CD8-positive, alpha-beta memory T cell (primary cell): ENCODE measurements around the gene FBXW8. TPM values are rescaled to one million over a fixed set of nuclear protein-coding genes. Genes with fewer than 3 reads are reported as not detected.

Experiments
- CTCF ChIA-PET: fragments of 350-600 bp; sonication (Branson Sonifier 250); formaldehyde crosslinking; loops from one replicate; lab custom pipeline; 2021; ENCODE audit warnings: antibody characterized with exemption; lab: Charles Lee
- POLR2A ChIA-PET: fragments of 350-600 bp; sonication (Branson Sonifier 250); formaldehyde crosslinking; loops from one replicate; lab custom pipeline; 2021; ENCODE audit warnings: antibody characterized with exemption; lab: Charles Lee
- DNase-seq, 5 donors: peaks; one replicate each; pipeline versions ENCODE4 v3.0.0 to v3.0.0-alpha.2; 2020 to 2022; ENCODE audit warnings: mixed read lengths in 1 of 5
- H3K27ac ChIP-seq: one replicate; pipeline ENCODE4 v1.7.0; 2013; ENCODE audit warnings: low read depth, mild to moderate bottlenecking, low read length, moderate library complexity
- H3K27me3 ChIP-seq: 2 replicates; pipeline ENCODE4 v1.7.0; 2013; ENCODE audit warnings: low read length, mild to moderate bottlenecking; ENCODE audit not compliant: insufficient read depth, poor library complexity, severe bottlenecking
- H3K36me3 ChIP-seq: 2 replicates; pipeline ENCODE4 v1.7.0; 2013; ENCODE audit warnings: mild to moderate bottlenecking, low read length, moderate library complexity; ENCODE audit not compliant: insufficient read depth
- H3K4me1 ChIP-seq: 2 replicates; pipeline ENCODE4 v1.7.0; 2013; ENCODE audit warnings: mild to moderate bottlenecking, low read length, moderate library complexity; ENCODE audit not compliant: insufficient read depth
- H3K4me3 ChIP-seq: 2 replicates; pipeline ENCODE4 v1.7.0; 2013; ENCODE audit warnings: mild to moderate bottlenecking, low read length
- H3K9me3 ChIP-seq: 2 replicates; pipeline ENCODE4 v1.7.0; 2013; ENCODE audit warnings: mild to moderate bottlenecking, low read length
- H3K27ac Mint-ChIP-seq, 8 donors: one replicate each; pipeline ENCODE4 v1.8.0; 2020 to 2021; ENCODE audit warnings: mixed read lengths in 8 of 8, mild to moderate bottlenecking in 6 of 8, inconsistent platforms in 3 of 8, moderate library complexity in 3 of 8
- H3K27me3 Mint-ChIP-seq, 2 donors: one replicate each; pipeline ENCODE4 v1.8.0; 2020 to 2021; ENCODE audit warnings: mixed read lengths in 2 of 2, mild to moderate bottlenecking in 1 of 2, moderate library complexity in 1 of 2
- H3K36me3 Mint-ChIP-seq, 3 donors: one replicate each; pipeline ENCODE4 v1.8.0; 2020 to 2021; ENCODE audit warnings: mixed read lengths in 3 of 3, inconsistent platforms in 1 of 3, mild to moderate bottlenecking in 1 of 3
- H3K4me1 Mint-ChIP-seq, 3 donors: one replicate each; pipeline ENCODE4 v1.8.0; 2020 to 2021; ENCODE audit warnings: mixed read lengths in 3 of 3, inconsistent platforms in 1 of 3, mild to moderate bottlenecking in 1 of 3
- H3K4me3 Mint-ChIP-seq, 7 donors: one replicate each; pipeline ENCODE4 v1.8.0; 2020 to 2021; ENCODE audit warnings: mixed read lengths in 7 of 7, mild to moderate bottlenecking in 6 of 7, moderate library complexity in 4 of 7, inconsistent platforms in 2 of 7
- H3K9me3 Mint-ChIP-seq, 5 donors: one replicate each; pipeline ENCODE4 v1.8.0; 2020 to 2022; ENCODE audit warnings: mixed read lengths in 5 of 5, mild to moderate bottlenecking in 3 of 5, moderate library complexity in 2 of 5, inconsistent platforms in 1 of 5
- polyA plus RNA-seq: library from polyadenylated mRNA; unstranded; fragments of 300-500 nt; fragmentation: Illumina TruSeq; gene quantifications from one replicate; pipeline ENCODE4 v1.2.3, GENCODE V29; 2021
- total RNA-seq, 2 experiments: library from RNA; stranded (reverse); gene quantifications; one replicate each; pipeline ENCODE4 v1.2.3, GENCODE V29; 2021

Gene FBXW8
- total and polyA plus RNA-seq, 3 experiments from 2014 or later = 6.8 to 10.2 (median 9.3) TPM

- H3K9me3 Mint-ChIP-seq = no peaks in the 10 kb centered on the region
- Histone ChIP-seq H3K4me3 (no peak overlapping the region), H3K4me1 (peaks cover 25% of the 10 kb centered on the region), H3K36me3 (no peaks in the 10 kb centered on the region), H3K9me3 (no peaks in the 10 kb centered on the region), H3K27me3 (no peaks in the 10 kb centered on the region), H3K27ac (no peak overlapping the region)
- no peaks in the 10 kb centered on the region for H3K36me3 Mint-ChIP-seq
- CTCF ChIA-PET = interaction anchor here (0.6 to 1.7 kb wide), 2 partner anchors 35 to 352 kb away, joined by 3 to 6 read pairs; no protein-coding TSS in a partner anchor
- H3K27ac Mint-ChIP-seq = peak overlapping the region in 5 of 8 donors; percentile 1 to 84 (median 60)
- POLR2A ChIA-PET = no interaction called here
- H3K4me3 Mint-ChIP-seq = no peak overlapping the region
- no peak for DNase-seq
- H3K27me3 Mint-ChIP-seq = no peaks in the 10 kb centered on the region
- H3K4me1 Mint-ChIP-seq = peaks cover 34 to 43% (median 34%) of the 10 kb centered on the region in 3 donors
These were observed 149.6 kb downstream of the FBXW8 start for GRCh38 chr12:117060246-117060928.

- Mint-ChIP-seq H3K9me3 (no peaks in the 10 kb centered on the region), H3K27ac (peak overlapping the region in 4 of 8 donors; percentile 29 to 59 (median 49)), H3K4me1 (peaks cover 35 to 48% (median 38%) of the 10 kb centered on the region in 3 donors), H3K4me3 (no peak overlapping the region), H3K36me3 (no peaks in the 10 kb centered on the region), H3K27me3 (no peaks in the 10 kb centered on the region)
- CTCF ChIA-PET = interaction anchor here (0.6 kb wide), 1 partner anchor 353 kb away, joined by 3 read pairs; no protein-coding TSS in a partner anchor
- H3K4me1 ChIP-seq = peaks cover 25% of the 10 kb centered on the region
- no peaks in the 10 kb centered on the region for H3K36me3 ChIP-seq
- POLR2A ChIA-PET = no interaction called here
- H3K4me3 ChIP-seq = no peak overlapping the region
- H3K27me3 ChIP-seq = no peaks in the 10 kb centered on the region
- H3K27ac ChIP-seq = no peak overlapping the region
- no peak for DNase-seq
- no peaks in the 10 kb centered on the region for H3K9me3 ChIP-seq
These were observed 150.2 kb downstream of the FBXW8 start for GRCh38 chr12:117060929-117061305.

GRCh38 chr12:117061555-117062079 lies 150.9 kb downstream of the FBXW8 start:
- H3K4me1 ChIP-seq = peaks cover 25% of the 10 kb centered on the region
- CTCF ChIA-PET = interaction anchor here (1.7 to 1.8 kb wide), 2 partner anchors 26 to 38 kb away, joined by 3 read pairs; partner anchors contain the start of gene TESC

GRCh38 chr12:117063162-117063911 lies 152.6 kb downstream of the FBXW8 start:
- Histone ChIP-seq H3K4me3 (peak overlapping the region; percentile 43), H3K9me3 (no peaks in the 10 kb centered on the region), H3K27ac (no peak overlapping the region), H3K36me3 (no peaks in the 10 kb centered on the region), H3K4me1 (peaks cover 25% of the 10 kb centered on the region), H3K27me3 (no peaks in the 10 kb centered on the region)
- Mint-ChIP-seq H3K27ac (peak overlapping the region; percentile 78 to 96 (median 90)), H3K36me3 (no peaks in the 10 kb centered on the region), H3K4me3 (peak overlapping the region; percentile 71 to 84 (median 80)), H3K4me1 (peaks cover 39 to 52% (median 41%) of the 10 kb centered on the region in 3 donors), H3K9me3 (no peaks in the 10 kb centered on the region), H3K27me3 (peaks cover 0 to 1% of the 10 kb centered on the region in 2 donors)
- peak; percentile 12 to 56 (median 38) for DNase-seq
- POLR2A ChIA-PET = interaction anchor here (0.5 to 1.0 kb wide), 3 partner anchors 32 to 68 kb away, joined by 3 to 11 read pairs (median 3); no protein-coding TSS in a partner anchor
- CTCF ChIA-PET = interaction anchor here (0.9 to 1.9 kb wide), 6 partner anchors 24 to 56 kb away, joined by 3 to 10 read pairs (median 3); partner anchors contain the start of gene TESC

More at GRCh38 chr12:117061555-117062079, 150.9 kb downstream of the FBXW8 start:
- H3K27ac Mint-ChIP-seq = peak overlapping the region in 6 of 8 donors; percentile 14 to 67 (median 60)
- peaks cover 37 to 51% (median 39%) of the 10 kb centered on the region in 3 donors for H3K4me1 Mint-ChIP-seq
- no peak for DNase-seq
- H3K27me3 ChIP-seq = no peaks in the 10 kb centered on the region
- POLR2A ChIA-PET = no interaction called here
- H3K27ac ChIP-seq = no peak overlapping the region
- no peaks in the 10 kb centered on the region for H3K36me3 Mint-ChIP-seq
- peaks cover 0 to 1% of the 10 kb centered on the region in 2 donors for H3K27me3 Mint-ChIP-seq
- H3K9me3 Mint-ChIP-seq = no peaks in the 10 kb centered on the region
- no peaks in the 10 kb centered on the region for H3K36me3 ChIP-seq
- no peak overlapping the region for H3K4me3 Mint-ChIP-seq
- no peak overlapping the region for H3K4me3 ChIP-seq
- H3K9me3 ChIP-seq = no peaks in the 10 kb centered on the region

- no peaks in the 10 kb centered on the region for H3K9me3 Mint-ChIP-seq
These were observed 153.3 kb downstream of the FBXW8 start for GRCh38 chr12:117064049-117064448.

GRCh38 chr12:117064596-117064995 lies 153.8 kb downstream of the FBXW8 start:
- no peaks in the 10 kb centered on the region for H3K36me3 ChIP-seq
- POLR2A ChIA-PET = no interaction called here
- H3K27ac ChIP-seq = no peak overlapping the region
- DNase-seq = no peak
- Mint-ChIP-seq H3K36me3 (no peaks in the 10 kb centered on the region), H3K4me1 (peaks cover 39 to 52% (median 41%) of the 10 kb centered on the region in 3 donors), H3K4me3 (peak overlapping the region in 5 of 7 donors; percentile 2 to 80 (median 73)), H3K9me3 (no peaks in the 10 kb centered on the region), H3K27ac (peak overlapping the region; percentile 7 to 90 (median 51)), H3K27me3 (peaks cover 0 to 1% of the 10 kb centered on the region in 2 donors)
- H3K9me3 ChIP-seq = no peaks in the 10 kb centered on the region
- H3K4me3 ChIP-seq = no peak overlapping the region
- CTCF ChIA-PET = interaction anchor here (1.0 kb wide), 1 partner anchor 34 kb away, joined by 3 read pairs; the partner anchor contains the start of gene TESC
- no peaks in the 10 kb centered on the region for H3K27me3 ChIP-seq
- H3K4me1 ChIP-seq = peaks cover 25% of the 10 kb centered on the region

More at GRCh38 chr12:117064049-117064448, 153.3 kb downstream of the FBXW8 start:
- Histone ChIP-seq H3K4me3 (no peak overlapping the region), H3K36me3 (no peaks in the 10 kb centered on the region), H3K27me3 (no peaks in the 10 kb centered on the region), H3K27ac (no peak overlapping the region), H3K9me3 (no peaks in the 10 kb centered on the region), H3K4me1 (peaks cover 25% of the 10 kb centered on the region)
- Mint-ChIP-seq H3K36me3 (no peaks in the 10 kb centered on the region), H3K4me1 (peaks cover 39 to 52% (median 41%) of the 10 kb centered on the region in 3 donors), H3K27ac (peak overlapping the region; percentile 42 to 91 (median 87)), H3K27me3 (peaks cover 0 to 1% of the 10 kb centered on the region in 2 donors), H3K4me3 (peak overlapping the region in 6 of 7 donors; percentile 2 to 84 (median 77))
- DNase-seq = no peak
- ChIA-PET POLR2A (interaction anchor here (0.6 kb wide), 1 partner anchor 31 kb away, joined by 11 read pairs; no protein-coding TSS in a partner anchor), CTCF (interaction anchor here (1.0 to 1.9 kb wide), 2 partner anchors 35 to 56 kb away, joined by 3 to 10 read pairs; partner anchors contain the start of gene TESC)

GRCh38 chr12:117067016-117067415 lies 156.3 kb downstream of the FBXW8 start:
- peaks cover 25% of the 10 kb centered on the region for H3K4me1 ChIP-seq
- Mint-ChIP-seq H3K36me3 (no peaks in the 10 kb centered on the region), H3K4me3 (peak overlapping the region in 1 of 7 donors; percentile 52)

More at GRCh38 chr12:117067016-117067415, 156.3 kb downstream of the FBXW8 start:
- Mint-ChIP-seq H3K27ac (peak overlapping the region in 1 of 8 donors; percentile 20), H3K9me3 (no peaks in the 10 kb centered on the region), H3K4me1 (peaks cover 37 to 40% (median 37%) of the 10 kb centered on the region in 3 donors), H3K27me3 (peaks cover 0 to 1% of the 10 kb centered on the region in 2 donors)
- DNase-seq = no peak
- H3K4me3 ChIP-seq = no peak overlapping the region
- no peaks in the 10 kb centered on the region for H3K27me3 ChIP-seq
- no peak overlapping the region for H3K27ac ChIP-seq
- H3K36me3 ChIP-seq = no peaks in the 10 kb centered on the region
- POLR2A ChIA-PET = no interaction called here
- H3K9me3 ChIP-seq = no peaks in the 10 kb centered on the region
- CTCF ChIA-PET = interaction anchor here (1.1 kb wide), 1 partner anchor 11 kb away, joined by 3 read pairs; no protein-coding TSS in a partner anchor
